Measurements from ENCODE around the gene RNPC3. TPM values are rescaled to one million over a fixed set of nuclear protein-coding genes. Genes with fewer than 3 reads are reported as not detected.

The RNPC3 gene
- total RNA-seq, 1 donor from 2014 or later, result 46.8 TPM

DNA sequence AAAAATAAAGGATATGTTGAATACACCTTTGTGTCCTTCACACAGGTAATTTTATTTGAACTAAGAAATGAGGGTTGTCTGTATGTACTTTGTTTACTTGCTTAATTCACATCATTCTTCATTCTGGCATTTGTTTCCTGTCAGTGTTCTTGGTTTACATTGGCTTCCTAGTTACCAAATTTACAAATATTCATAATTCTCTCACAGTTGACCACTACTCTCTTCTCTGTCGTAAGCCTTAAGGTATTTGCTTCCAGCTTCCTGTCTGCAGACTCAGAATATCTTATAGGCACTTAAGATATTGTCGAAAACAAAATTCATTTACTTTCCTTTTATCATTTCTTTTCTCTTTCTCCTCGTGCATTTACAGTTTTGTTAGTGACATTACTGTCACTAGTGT lies 15.9 kb downstream of the RNPC3 start:
- Mint-ChIP-seq H3K4me3 (no peak overlapping the region), H3K27ac (no peak overlapping the region), H3K27me3 (ENCODE audit: insufficient read depth, low read depth) (no peaks in the 10 kb centered on the region), H3K9me3 (no peaks in the 10 kb centered on the region), H3K4me1 (no peaks in the 10 kb centered on the region), H3K36me3 (peaks cover 22% of the 10 kb centered on the region)
- Histone ChIP-seq H3F3A (ENCODE audit: low read depth) (no peaks in the 10 kb centered on the region), H3K4me3 (no peak overlapping the region), H3K27me3 (no peaks in the 10 kb centered on the region), H3K9me3 (ENCODE audit: low read depth) (no peaks in the 10 kb centered on the region), H3K27ac (no peak overlapping the region), H3K4me2 (no peak overlapping the region), H3K4me1 (no peaks in the 10 kb centered on the region), H2AFZ (replicated peaks) (no peak overlapping the region), H3K36me3 (peaks cover 39% of the 10 kb centered on the region), H3K9ac (no peak overlapping the region), H4K20me1 (ENCODE audit: low read depth) (no peaks in the 10 kb centered on the region), H3K79me2 (ENCODE audit: low read depth) (no peaks in the 10 kb centered on the region)
- DNase-seq (ENCODE audit: low spot score), result no peak
- TF ChIP-seq, protein P1, sequence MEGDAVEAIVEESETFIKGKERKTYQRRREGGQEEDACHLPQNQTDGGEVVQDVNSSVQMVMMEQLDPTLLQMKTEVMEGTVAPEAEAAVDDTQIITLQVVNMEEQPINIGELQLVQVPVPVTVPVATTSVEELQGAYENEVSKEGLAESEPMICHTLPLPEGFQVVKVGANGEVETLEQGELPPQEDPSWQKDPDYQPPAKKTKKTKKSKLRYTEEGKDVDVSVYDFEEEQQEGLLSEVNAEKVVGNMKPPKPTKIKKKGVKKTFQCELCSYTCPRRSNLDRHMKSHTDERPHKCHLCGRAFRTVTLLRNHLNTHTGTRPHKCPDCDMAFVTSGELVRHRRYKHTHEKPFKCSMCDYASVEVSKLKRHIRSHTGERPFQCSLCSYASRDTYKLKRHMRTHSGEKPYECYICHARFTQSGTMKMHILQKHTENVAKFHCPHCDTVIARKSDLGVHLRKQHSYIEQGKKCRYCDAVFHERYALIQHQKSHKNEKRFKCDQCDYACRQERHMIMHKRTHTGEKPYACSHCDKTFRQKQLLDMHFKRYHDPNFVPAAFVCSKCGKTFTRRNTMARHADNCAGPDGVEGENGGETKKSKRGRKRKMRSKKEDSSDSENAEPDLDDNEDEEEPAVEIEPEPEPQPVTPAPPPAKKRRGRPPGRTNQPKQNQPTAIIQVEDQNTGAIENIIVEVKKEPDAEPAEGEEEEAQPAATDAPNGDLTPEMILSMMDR (IDR thresholded peaks at IDR 0.05), result no peak
- no peak for TF ChIP-seq EZH2phosphoT487 (IDR thresholded peaks at IDR 0.05)
- no peak for TF ChIP-seq EZH2 (IDR thresholded peaks at IDR 0.05)

DNA sequence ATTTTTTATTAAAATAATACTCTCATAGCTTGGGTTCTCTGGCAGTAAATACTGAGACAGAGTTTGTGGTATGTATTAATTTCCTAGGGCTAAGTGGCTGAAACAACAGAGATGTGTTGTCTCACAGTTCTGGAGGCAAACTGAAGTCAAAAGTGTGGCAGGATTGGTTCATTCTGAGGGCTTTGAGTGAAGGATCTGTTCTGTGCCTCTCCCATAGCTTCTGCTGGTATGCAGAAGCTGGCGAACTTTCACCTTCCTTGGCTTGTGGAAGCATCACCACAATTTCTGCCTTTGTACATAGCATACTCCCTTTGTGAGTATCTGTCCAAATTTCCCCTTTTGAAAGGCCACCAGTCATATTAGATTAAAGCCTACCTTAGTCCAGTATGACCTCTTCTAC lies 21.0 kb downstream of the RNPC3 start:
- Mint-ChIP-seq H3K36me3 (peaks cover 29% of the 10 kb centered on the region), H3K4me3 (no peak overlapping the region), H3K4me1 (no peaks in the 10 kb centered on the region), H3K27me3 (ENCODE audit: insufficient read depth, low read depth) (no peaks in the 10 kb centered on the region), H3K27ac (no peak overlapping the region), H3K9me3 (no peaks in the 10 kb centered on the region)
- H2AFZ ChIP-seq (replicated peaks), result no peak overlapping the region
- H3K27me3 ChIP-seq, result no peaks in the 10 kb centered on the region
- H3K79me2 ChIP-seq (ENCODE audit: low read depth), result no peaks in the 10 kb centered on the region
- H3K4me1 ChIP-seq, result no peaks in the 10 kb centered on the region
- H3K9me3 ChIP-seq (ENCODE audit: low read depth), result no peaks in the 10 kb centered on the region
- no peaks in the 10 kb centered on the region for H3F3A ChIP-seq (ENCODE audit: low read depth)
- H3K9ac ChIP-seq, result no peak overlapping the region
- H4K20me1 ChIP-seq (ENCODE audit: low read depth), result no peaks in the 10 kb centered on the region
- no peak overlapping the region for H3K4me2 ChIP-seq
- no peak overlapping the region for H3K4me3 ChIP-seq
- no peak overlapping the region for H3K27ac ChIP-seq
- peaks cover 45% of the 10 kb centered on the region for H3K36me3 ChIP-seq
- TF ChIP-seq EZH2 (IDR thresholded peaks at IDR 0.05) (no peak), EZH2phosphoT487 (IDR thresholded peaks at IDR 0.05) (no peak)
- TF ChIP-seq, protein P1 (IDR thresholded peaks at IDR 0.05), result no peak
- no peak for DNase-seq (ENCODE audit: low spot score)

DNA sequence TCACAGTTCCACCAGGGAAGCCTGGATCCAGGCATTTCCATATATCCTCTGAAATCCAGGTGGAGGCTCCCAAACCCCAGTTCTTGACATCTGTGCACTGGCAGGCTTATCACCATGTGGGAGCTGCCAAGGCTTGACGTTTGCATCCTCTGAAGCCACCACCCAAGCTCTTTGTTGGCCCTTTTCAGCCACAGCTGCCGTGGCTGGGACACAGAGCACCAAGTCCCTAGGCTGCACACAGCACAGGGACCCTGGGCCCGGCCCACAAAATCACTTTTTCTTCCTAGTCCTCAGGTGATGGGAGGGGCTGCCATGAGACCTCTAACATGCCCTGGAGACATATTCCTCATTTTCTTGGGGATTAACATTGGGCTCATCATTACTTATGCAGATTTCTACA lies 22.3 kb downstream of the RNPC3 start:
- no peaks in the 10 kb centered on the region for H3K27me3 Mint-ChIP-seq (ENCODE audit: insufficient read depth, low read depth)
- peaks cover 46% of the 10 kb centered on the region for H3K36me3 ChIP-seq
- H3K4me2 ChIP-seq, result no peak overlapping the region
- H3K27ac Mint-ChIP-seq, result no peak overlapping the region
- no peaks in the 10 kb centered on the region for H3K9me3 Mint-ChIP-seq
- H3K4me1 Mint-ChIP-seq, result no peaks in the 10 kb centered on the region
- no peaks in the 10 kb centered on the region for H3K27me3 ChIP-seq
- H2AFZ ChIP-seq (replicated peaks), result no peak overlapping the region
- H3K4me1 ChIP-seq, result no peaks in the 10 kb centered on the region
- no peak overlapping the region for H3K4me3 Mint-ChIP-seq
- no peaks in the 10 kb centered on the region for H3F3A ChIP-seq (ENCODE audit: low read depth)
- H3K9ac ChIP-seq, result no peak overlapping the region
- no peaks in the 10 kb centered on the region for H4K20me1 ChIP-seq (ENCODE audit: low read depth)
- no peaks in the 10 kb centered on the region for H3K9me3 ChIP-seq (ENCODE audit: low read depth)
- no peak overlapping the region for H3K27ac ChIP-seq
- TF ChIP-seq EZH2phosphoT487 (IDR thresholded peaks at IDR 0.05) (no peak), EZH2 (IDR thresholded peaks at IDR 0.05) (no peak)
- TF ChIP-seq, protein P1 (IDR thresholded peaks at IDR 0.05), result no peak
- peaks cover 33% of the 10 kb centered on the region for H3K36me3 Mint-ChIP-seq
- DNase-seq (ENCODE audit: low spot score), result no peak
- H3K4me3 ChIP-seq, result no peak overlapping the region
- H3K79me2 ChIP-seq (ENCODE audit: low read depth), result no peaks in the 10 kb centered on the region

All from neural progenitor cell (in vitro differentiated cells).